ENCODE data around the gene DOCK2. TPM values are rescaled to one million over a fixed set of nuclear protein-coding genes. Genes with fewer than 3 reads are reported as not detected.
"Not testable (repeated sequence)": the region's sequence is repeated elsewhere in the genome, so short reads cannot be mapped to it uniquely, and the experiment has no call there.

DOCK2 gene
- total and polyA plus RNA-seq, 3 donors from 2014 or later = 6.8 to 8.9 (median 7.3) TPM

DNA sequence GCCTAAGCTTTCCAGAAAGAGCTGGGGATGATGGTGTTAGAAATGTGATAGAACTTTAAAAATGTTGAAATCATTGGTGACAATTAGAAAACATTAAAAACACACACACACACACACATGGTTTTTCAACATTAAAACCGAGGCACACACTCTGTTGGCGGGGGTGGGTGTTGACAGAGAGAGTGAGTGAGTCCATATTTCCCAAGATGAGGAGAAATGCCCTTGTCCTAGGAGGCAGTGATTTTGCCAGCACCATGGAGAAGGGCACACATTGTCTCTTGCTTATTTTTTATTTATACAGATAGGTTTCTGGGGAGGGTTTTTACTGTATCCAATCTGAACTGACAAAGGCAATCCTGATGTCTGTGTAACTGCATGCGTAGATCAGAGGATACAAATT, 190.7 kb downstream of the DOCK2 start:
- H3K9me3 ChIP-seq = no peaks in the 10 kb centered on the region
- H3K27me3 ChIP-seq = no peaks in the 10 kb centered on the region
- WGBS, 2 donors = 71 to 92% methylated on average over 3 of the region's 3 CpGs
- intact Hi-C loops (cut with DNase I; ENCODE audit: low total_unique reads) = no loop called here
- H3K4me3 ChIP-seq = no peak overlapping the region
- no peak for DNase-seq
- TF ChIP-seq POLR2A (IDR thresholded peaks at IDR 0.05) = no peak
- TF ChIP-seq, protein P1, sequence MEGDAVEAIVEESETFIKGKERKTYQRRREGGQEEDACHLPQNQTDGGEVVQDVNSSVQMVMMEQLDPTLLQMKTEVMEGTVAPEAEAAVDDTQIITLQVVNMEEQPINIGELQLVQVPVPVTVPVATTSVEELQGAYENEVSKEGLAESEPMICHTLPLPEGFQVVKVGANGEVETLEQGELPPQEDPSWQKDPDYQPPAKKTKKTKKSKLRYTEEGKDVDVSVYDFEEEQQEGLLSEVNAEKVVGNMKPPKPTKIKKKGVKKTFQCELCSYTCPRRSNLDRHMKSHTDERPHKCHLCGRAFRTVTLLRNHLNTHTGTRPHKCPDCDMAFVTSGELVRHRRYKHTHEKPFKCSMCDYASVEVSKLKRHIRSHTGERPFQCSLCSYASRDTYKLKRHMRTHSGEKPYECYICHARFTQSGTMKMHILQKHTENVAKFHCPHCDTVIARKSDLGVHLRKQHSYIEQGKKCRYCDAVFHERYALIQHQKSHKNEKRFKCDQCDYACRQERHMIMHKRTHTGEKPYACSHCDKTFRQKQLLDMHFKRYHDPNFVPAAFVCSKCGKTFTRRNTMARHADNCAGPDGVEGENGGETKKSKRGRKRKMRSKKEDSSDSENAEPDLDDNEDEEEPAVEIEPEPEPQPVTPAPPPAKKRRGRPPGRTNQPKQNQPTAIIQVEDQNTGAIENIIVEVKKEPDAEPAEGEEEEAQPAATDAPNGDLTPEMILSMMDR (IDR thresholded peaks at IDR 0.05) = no peak
- no peaks in the 10 kb centered on the region for H3K36me3 ChIP-seq (ENCODE audit: low read depth, missing control alignments)
- H3K27ac ChIP-seq = no peak overlapping the region
- H3K4me1 ChIP-seq = no peaks in the 10 kb centered on the region

DNA sequence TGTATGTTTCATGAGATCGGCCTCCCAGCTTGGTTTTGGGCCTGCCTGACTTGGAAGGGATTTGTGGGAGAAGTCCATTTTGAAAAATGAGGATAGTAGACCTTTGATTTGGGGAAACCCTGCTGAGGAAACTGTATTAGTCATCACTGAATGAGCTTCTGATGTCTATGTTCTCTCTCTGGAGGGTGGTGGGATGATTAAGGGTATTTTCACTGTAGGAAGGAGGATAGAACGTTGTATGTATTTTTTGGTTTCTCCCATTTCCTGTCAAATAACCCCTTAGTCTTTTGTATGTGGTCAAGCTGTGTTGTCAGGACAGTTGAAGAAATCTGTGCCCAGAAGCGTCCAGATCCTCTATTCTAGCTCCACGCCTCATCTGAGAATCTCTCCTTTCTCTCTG, 191.3 kb downstream of the DOCK2 start:
- H3K4me1 ChIP-seq = no peaks in the 10 kb centered on the region
- TF ChIP-seq, protein P1 (IDR thresholded peaks at IDR 0.05) = no peak
- TF ChIP-seq POLR2A (IDR thresholded peaks at IDR 0.05) = no peak

DNA sequence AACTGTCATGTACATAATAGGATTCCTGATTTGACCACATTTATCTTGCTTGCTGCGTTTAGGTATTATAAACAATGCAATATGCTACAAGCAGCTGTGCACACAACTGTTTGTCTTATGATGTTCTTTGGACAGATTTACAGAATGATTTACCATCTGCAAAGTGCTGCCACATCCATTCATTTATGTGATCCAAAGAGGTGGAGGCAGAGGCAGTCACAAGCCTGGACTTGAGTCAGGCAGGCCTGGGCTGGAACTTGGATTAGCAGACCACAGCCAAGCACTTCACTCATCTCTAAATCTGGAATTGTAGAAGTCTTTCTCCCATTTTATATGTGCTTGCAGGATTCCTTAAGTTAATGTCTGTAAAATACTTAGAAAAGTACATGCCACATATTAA, 194.3 kb downstream of the DOCK2 start:
- 81 to 97% methylated on average over 1 of the region's 1 CpG for WGBS, 2 donors
- Histone ChIP-seq H3K27ac (no peak overlapping the region), H3K36me3 (ENCODE audit: low read depth, missing control alignments) (no peaks in the 10 kb centered on the region), H3K4me3 (no peak overlapping the region), H3K27me3 (no peaks in the 10 kb centered on the region), H3K9me3 (no peaks in the 10 kb centered on the region), H3K4me1 (no peaks in the 10 kb centered on the region)
- intact Hi-C loops (cut with DNase I; ENCODE audit: low total_unique reads) = no loop called here
- no peak for DNase-seq
- TF ChIP-seq, protein P1 (IDR thresholded peaks at IDR 0.05) = no peak
- TF ChIP-seq POLR2A (IDR thresholded peaks at IDR 0.05) = no peak

More for the DNA sequence above, 191.3 kb downstream of the DOCK2 start:
- WGBS, 2 donors = 85 to 94% methylated on average over 4 of the region's 4 CpGs
- no peak overlapping the region for H3K27ac ChIP-seq
- no peaks in the 10 kb centered on the region for H3K9me3 ChIP-seq
- no peaks in the 10 kb centered on the region for H3K36me3 ChIP-seq (ENCODE audit: low read depth, missing control alignments)
- H3K4me3 ChIP-seq = no peak overlapping the region
- no peak for DNase-seq
- H3K27me3 ChIP-seq = no peaks in the 10 kb centered on the region
- intact Hi-C loops (cut with DNase I; ENCODE audit: low total_unique reads) = no loop called here

DNA sequence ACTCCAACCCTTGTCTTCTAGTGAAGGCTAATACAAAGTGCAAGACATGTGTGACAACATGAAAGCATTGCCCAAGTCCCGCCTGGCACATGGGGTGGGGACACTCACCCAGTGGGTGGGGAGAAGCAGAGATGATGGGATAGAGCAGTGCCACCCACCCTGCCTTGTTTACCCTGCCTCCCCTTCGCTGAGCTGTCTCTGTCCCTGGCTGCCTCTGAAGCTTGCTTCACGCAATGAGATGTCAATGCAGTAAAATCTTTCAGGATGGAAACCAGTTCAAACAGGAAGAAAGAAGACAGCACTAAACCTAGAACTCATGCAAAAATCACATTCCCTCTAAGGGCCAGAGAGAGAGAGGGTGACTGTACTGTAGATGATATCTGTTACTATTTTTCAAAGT, 195.2 kb downstream of the DOCK2 start:
- no peak for DNase-seq
- intact Hi-C loops (cut with DNase I; ENCODE audit: low total_unique reads) = no loop called here
- Histone ChIP-seq H3K27me3 (no peaks in the 10 kb centered on the region), H3K36me3 (ENCODE audit: low read depth, missing control alignments) (no peaks in the 10 kb centered on the region), H3K4me1 (no peaks in the 10 kb centered on the region), H3K27ac (no peak overlapping the region), H3K9me3 (no peaks in the 10 kb centered on the region), H3K4me3 (no peak overlapping the region)
- TF ChIP-seq POLR2A (IDR thresholded peaks at IDR 0.05) = no peak
- TF ChIP-seq, protein P1 (IDR thresholded peaks at IDR 0.05) = no peak
- 89 to 91% methylated on average over 3 of the region's 3 CpGs for WGBS, 2 donors

DNA sequence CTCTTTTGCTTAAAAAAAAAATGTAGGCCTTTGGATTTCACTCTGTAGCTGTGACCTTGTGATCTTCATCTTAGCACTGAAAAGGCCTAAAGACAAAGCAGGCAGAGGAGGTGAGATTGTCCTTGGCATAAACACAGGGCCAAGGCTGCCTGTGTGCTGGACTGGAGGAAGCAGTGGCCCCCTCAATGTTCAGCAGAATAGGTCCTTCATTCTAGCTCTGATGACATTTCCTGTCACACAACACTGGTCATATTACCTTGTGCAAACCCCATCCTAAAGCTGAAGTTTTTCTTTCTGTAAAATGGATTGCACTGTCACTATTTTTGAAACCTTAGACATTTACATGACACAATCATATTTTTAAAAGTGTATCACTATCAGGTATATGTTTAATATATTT, 195.8 kb downstream of the DOCK2 start:
- no peak overlapping the region for H3K4me3 ChIP-seq
- DNase-seq = no peak
- H3K36me3 ChIP-seq (ENCODE audit: low read depth, missing control alignments) = no peaks in the 10 kb centered on the region
- no peaks in the 10 kb centered on the region for H3K4me1 ChIP-seq
- H3K9me3 ChIP-seq = no peaks in the 10 kb centered on the region
- H3K27me3 ChIP-seq = no peaks in the 10 kb centered on the region
- no peak overlapping the region for H3K27ac ChIP-seq
- intact Hi-C loops (cut with DNase I; ENCODE audit: low total_unique reads) = no loop called here
- no peak for TF ChIP-seq POLR2A (IDR thresholded peaks at IDR 0.05)
- TF ChIP-seq, protein P1 (IDR thresholded peaks at IDR 0.05) = no peak

DNA sequence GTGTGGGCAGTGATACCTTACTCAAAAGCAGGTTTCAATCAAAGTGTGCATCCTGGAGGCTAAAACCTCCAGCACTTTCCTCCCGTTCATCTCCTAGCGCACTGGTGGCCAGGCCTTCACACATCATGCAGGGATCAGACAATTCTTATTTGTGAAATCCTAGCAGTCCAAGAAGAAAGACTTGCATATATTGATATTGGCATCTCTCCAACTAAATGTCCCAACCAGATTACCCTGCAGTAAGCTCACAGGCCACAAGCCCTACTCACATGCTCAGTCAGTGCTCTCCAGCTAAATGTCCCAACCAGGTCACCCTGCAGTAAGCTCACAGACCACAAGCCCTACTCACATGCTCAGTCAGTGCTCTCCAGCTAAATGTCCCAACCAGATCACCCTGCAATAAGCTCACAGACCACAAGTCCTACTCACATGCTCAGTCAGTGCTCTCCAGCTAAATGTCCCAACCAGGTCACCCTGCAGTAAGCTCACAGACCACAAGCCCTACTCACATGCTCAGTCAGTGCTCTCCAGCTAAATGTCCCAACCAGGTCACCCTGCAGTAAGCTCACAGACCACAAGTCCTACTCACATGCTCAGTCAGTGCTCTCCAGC, 196.7 kb downstream of the DOCK2 start:
- H3K4me3 ChIP-seq; intact Hi-C loops (cut with DNase I; ENCODE audit: low total_unique reads); H3K36me3 ChIP-seq (ENCODE audit: low read depth, missing control alignments); H3K27ac ChIP-seq; H3K27me3 ChIP-seq; DNase-seq; H3K9me3 ChIP-seq; H3K4me1 ChIP-seq: not testable (repeated sequence)
- 96 to 97% methylated on average over 2 of the region's 2 CpGs for WGBS, 2 donors

DNA sequence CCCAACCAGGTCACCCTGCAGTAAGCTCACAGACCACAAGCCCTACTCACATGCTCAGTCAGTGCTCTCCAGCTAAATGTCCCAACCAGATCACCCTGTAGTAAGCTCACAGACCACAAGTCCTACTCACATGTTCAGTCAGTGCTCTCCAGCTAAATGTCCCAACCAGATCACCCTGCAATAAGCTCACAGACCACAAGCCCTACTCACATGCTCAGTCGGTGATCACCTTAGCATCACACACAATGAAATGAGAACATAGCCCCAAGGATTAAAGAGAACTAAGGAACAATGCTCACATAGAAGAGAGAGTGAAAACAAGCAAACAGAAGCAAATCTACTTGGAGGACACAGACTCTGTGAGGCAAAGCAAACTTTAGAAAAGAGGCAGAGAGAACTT, 197.5 kb downstream of the DOCK2 start:
- 93 to 95% methylated on average over 1 of the region's 1 CpG for WGBS, 2 donors

More for the DNA sequence above, 197.5 kb downstream of the DOCK2 start:
- H3K9me3 ChIP-seq; H3K27ac ChIP-seq; DNase-seq; H3K4me3 ChIP-seq; H3K4me1 ChIP-seq; intact Hi-C loops (cut with DNase I; ENCODE audit: low total_unique reads); H3K36me3 ChIP-seq (ENCODE audit: low read depth, missing control alignments); H3K27me3 ChIP-seq: not testable (repeated sequence)
